ENCODE data around the gene WNT2B.

WNT2B gene

DNA sequence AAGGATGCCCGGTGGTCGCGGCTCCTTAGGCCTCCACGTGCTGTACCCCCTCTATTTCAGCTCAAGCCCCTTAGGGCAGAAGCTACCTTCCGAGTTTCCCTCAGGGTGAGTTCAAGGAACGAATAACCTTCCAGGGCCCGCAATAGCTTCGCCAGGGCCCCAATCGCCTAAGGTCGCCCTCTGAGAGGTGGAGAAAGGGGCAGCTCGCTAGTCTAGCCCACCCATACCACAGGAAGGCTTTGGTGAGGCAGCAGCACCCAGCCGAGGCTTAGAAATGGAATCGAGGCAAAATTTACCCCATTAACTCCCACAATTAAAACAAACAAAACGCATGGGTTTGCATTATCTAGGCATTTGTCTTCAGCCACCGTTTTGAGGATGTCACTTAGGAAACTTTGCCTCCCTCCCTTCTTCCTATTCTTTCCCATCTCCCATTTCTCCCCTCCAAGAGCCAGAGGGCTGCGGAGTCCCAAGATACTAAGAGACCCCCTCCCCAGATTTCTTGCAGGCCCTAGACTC lies 954 bp downstream of the WNT2B start:
- TF ChIP-seq GATA1 (IDR thresholded peaks at IDR 0.05; ENCODE audit: low read depth, low read length) (no peak), POLR2A (IDR thresholded peaks at IDR 0.05; ENCODE audit: low read length) (no peak)
- no peak for DNase-seq

DNA sequence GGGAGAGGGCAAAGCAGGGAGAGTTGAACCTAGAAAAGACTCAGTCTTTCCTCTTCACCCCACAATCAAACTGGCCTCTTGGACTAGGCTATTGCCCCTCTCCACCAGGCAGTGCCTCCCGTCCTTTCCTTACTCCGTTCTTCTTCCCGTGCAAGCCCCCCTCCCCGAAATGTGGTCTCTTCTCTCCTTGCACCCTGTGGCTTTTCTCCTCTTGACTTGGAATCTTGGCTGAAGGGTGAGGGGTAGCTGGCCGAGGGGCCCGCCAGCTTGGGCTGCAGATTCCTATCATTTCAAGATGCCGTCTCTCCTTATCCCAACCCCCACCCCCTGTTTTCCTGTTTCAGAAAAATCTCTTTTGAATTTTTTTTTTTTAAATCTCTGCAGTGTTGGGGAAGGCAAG lies 1.6 kb downstream of the WNT2B start:
- no peak for DNase-seq
- TF ChIP-seq POLR2A (IDR thresholded peaks at IDR 0.05; ENCODE audit: low read length) (no peak), GATA1 (IDR thresholded peaks at IDR 0.05; ENCODE audit: low read depth, low read length) (no peak)

DNA sequence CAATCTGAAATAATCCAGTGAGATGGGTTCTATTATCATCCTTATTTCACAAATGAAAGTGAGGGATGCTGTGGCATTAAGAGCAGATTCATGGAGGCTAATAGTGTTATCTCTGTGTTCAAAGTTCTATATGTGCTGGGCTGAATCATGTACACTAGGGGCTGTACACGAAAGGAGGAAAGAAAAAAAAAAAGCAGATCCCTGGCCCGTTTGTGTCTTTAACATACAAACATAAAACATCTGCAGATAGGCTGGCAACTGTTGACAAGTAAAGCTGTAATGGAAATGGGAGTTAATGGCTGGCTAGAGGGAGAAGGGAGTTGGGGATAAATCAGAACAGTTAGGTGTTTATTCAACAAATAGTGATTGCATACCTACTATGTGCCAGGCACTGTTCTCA lies 3.1 kb downstream of the WNT2B start:
- DNase-seq = no peak
- TF ChIP-seq GATA1 (IDR thresholded peaks at IDR 0.05; ENCODE audit: low read depth, low read length) = no peak
- TF ChIP-seq POLR2A (IDR thresholded peaks at IDR 0.05; ENCODE audit: low read length) = no peak

DNA sequence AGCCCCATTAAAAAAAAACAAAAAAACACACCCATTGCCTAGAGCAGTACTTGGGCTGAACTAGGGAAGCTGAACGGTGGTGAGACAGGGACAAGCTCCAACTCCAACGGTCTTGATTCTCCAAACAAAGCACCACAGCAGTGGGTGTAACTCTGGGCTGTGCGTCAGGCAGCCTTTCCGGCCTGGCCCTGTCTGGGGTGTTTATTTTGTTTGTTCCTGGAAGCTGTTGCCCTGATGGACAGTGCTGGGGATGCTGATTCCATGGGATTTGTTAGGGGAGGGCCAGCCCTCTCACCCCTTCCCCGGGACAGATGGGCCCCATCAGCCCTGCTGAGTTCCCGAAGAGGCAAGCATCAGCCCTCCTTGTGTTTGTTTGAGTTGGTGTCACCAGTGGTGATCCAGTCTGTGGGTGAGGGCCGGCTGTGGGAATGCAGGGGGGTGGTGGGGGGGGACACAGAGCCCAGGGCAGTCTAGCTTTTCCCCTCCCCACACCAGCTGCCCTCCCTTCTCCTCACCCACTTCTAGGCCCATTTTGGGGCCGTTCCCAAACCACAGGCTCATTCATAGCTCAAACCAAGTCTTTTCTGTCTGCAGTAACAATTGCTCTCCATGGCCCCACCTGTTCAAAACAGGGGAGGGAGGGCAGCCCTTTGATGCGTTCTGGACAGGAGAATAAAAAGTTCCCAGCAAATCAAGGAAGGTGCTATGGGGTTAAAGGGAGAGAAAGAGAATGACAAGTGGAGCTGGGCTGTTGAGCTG lies 4.5 kb downstream of the WNT2B start:
- no peak for TF ChIP-seq GATA1 (IDR thresholded peaks at IDR 0.05; ENCODE audit: low read depth, low read length)
- no peak for TF ChIP-seq POLR2A (IDR thresholded peaks at IDR 0.05; ENCODE audit: low read length)
- no peak for DNase-seq

DNA sequence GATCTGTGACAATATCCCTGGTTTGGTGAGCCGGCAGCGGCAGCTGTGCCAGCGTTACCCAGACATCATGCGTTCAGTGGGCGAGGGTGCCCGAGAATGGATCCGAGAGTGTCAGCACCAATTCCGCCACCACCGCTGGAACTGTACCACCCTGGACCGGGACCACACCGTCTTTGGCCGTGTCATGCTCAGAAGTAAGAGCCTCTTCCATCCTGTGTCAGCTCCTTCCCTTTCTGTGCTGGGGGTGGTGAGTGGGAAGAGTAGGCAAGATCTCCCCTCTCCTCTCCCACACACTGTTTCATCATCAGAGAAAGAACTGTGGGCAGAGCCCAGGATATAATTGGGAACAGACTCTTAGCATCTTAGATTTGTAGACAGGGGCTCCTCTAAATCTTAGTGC lies 6.1 kb downstream of the WNT2B start:
- no peak for TF ChIP-seq GATA1 (IDR thresholded peaks at IDR 0.05; ENCODE audit: low read depth, low read length)
- TF ChIP-seq POLR2A (IDR thresholded peaks at IDR 0.05; ENCODE audit: low read length) = no peak
- no peak for DNase-seq

DNA sequence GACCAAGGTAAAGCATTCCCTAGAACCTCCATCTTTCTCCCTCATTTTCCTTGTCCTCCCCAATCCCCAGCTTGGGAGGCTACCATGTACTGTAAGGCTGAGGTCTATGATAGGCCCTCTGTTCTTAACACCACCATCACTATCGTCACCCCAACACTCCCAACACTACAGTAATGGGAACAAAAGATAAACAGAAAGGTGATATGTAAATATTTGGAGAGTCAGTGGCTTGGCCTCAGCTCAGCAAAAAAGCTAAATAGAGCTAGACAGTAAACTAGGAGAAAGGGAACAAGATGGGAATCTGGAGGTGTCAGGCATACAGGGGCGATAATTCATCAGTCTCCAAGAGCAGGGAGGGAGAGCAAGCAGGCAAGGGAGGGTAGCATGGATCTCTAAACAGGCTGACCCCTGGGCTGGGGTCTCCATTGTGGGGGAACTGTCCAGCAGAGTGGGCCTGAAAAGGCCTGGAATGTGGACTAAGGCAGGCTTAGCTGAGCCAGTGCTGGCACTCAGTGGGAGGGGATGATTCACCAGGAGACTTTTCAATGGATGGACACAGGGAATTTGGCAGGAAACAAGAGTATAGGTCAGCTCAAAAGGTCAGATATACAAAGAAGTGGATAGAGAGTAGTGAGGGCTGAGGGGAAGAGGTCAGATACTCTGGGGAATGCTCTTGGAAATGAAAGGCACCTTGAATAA lies 6.7 kb downstream of the WNT2B start:
- no peak for TF ChIP-seq GATA1 (IDR thresholded peaks at IDR 0.05; ENCODE audit: low read depth, low read length)
- no peak for TF ChIP-seq POLR2A (IDR thresholded peaks at IDR 0.05; ENCODE audit: low read length)
- DNase-seq = no peak

DNA sequence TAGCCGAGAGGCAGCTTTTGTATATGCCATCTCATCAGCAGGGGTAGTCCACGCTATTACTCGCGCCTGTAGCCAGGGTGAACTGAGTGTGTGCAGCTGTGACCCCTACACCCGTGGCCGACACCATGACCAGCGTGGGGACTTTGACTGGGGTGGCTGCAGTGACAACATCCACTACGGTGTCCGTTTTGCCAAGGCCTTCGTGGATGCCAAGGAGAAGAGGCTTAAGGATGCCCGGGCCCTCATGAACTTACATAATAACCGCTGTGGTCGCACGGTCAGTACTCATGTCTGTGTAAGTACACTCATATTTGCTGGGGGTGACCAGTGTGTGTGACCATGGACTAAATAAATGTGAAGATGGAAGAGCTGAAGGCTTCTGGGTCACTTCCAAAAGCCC lies 7.4 kb downstream of the WNT2B start:
- DNase-seq = no peak
- TF ChIP-seq POLR2A (IDR thresholded peaks at IDR 0.05; ENCODE audit: low read length) (no peak), GATA1 (IDR thresholded peaks at IDR 0.05; ENCODE audit: low read depth, low read length) (no peak)

DNA sequence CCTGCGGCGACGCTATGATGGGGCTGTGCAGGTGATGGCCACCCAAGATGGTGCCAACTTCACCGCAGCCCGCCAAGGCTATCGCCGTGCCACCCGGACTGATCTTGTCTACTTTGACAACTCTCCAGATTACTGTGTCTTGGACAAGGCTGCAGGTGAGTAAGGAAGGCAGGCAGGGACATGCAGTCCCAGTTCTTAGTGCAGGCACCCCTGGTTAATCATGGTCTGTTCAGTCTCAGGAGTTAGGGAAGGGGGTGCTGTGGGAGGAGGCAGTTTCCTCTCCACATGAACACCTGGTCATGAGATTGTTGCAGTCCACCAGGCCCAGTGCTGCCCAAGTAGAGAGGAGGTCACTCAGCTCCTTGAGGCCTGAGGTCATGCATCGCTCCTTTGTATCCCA lies 8.5 kb downstream of the WNT2B start:
- TF ChIP-seq POLR2A (IDR thresholded peaks at IDR 0.05; ENCODE audit: low read length) (no peak), GATA1 (IDR thresholded peaks at IDR 0.05; ENCODE audit: low read depth, low read length) (no peak)
- no peak for DNase-seq

DNA sequence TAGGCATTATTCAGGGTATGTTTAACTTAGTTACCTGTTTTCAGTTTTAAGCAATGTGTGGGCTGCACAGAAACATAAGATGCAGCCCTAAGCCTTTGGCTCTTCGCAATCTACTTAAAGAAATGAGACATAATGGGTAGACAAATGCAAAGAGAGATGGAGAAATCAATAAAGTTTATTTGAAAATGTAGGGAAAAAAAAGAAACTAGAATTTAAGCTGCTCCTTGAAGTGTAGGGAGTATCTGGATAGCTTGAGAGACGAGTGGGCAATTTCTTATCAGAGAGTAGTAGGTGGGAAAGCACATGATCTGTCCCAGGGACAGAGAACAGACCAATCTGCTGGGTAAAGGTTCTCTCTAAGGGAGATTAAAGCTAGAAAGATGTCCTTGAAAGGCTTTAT lies 8.9 kb downstream of the WNT2B start:
- DNase-seq = no peak
- TF ChIP-seq POLR2A (IDR thresholded peaks at IDR 0.05; ENCODE audit: low read length) = no peak
- TF ChIP-seq GATA1 (IDR thresholded peaks at IDR 0.05; ENCODE audit: low read depth, low read length) = no peak

DNA sequence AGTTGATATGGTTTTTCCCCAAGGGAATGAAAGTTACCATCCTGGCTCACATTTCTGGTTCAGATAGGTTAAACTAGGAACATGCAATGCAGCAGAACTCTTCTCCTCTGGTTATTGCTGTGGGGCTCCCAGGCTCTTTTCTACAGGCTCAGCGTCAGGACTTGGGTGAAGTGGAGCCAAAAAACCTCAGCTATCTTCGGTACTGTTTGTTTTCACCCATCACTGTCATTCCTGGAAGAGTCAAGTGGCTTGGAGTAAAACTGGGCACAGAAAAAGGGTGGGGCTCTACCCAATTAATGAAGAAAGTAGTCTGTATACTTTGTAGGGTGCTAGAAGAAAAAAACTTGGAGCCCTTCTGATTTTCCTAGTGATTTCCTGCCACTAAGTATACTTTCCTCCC lies 9.4 kb downstream of the WNT2B start:
- no peak for DNase-seq
- no peak for TF ChIP-seq POLR2A (IDR thresholded peaks at IDR 0.05; ENCODE audit: low read length)
- no peak for TF ChIP-seq GATA1 (IDR thresholded peaks at IDR 0.05; ENCODE audit: low read depth, low read length)

DNA sequence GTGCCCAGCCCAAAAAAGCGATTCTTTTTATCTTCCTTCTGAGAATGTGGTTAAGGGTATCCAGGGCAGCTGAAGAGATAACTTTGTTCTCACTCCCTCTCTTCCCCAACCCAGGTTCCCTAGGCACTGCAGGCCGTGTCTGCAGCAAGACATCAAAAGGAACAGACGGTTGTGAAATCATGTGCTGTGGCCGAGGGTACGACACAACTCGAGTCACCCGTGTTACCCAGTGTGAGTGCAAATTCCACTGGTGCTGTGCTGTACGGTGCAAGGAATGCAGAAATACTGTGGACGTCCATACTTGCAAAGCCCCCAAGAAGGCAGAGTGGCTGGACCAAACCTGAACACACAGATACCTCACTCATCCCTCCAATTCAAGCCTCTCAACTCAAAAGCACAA lies 11.4 kb downstream of the WNT2B start:
- no peak for TF ChIP-seq GATA1 (IDR thresholded peaks at IDR 0.05; ENCODE audit: low read depth, low read length)
- TF ChIP-seq POLR2A (IDR thresholded peaks at IDR 0.05; ENCODE audit: low read length) = no peak
- no peak for DNase-seq

DNA sequence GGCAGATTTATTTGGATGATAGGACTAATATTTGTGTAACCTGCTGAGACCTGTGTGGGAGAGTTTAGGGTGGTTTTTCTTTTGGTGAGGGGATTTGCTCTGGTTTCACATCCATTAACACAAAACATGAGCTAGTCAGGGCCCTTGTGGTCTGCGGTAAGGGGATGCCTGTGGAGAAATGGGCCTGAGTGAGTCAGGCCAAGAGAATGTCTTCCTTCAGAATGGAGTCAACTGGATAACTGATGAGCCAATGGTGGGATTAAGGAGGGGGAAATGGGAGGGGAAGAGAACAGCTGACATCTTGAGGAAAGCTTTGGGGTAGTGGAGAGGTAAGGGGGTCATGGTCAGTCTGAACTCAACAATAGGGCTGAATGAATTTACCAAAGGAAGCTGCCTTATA lies 13.9 kb downstream of the WNT2B start:
- no peak for DNase-seq
- no peak for TF ChIP-seq GATA1 (IDR thresholded peaks at IDR 0.05; ENCODE audit: low read depth, low read length)
- TF ChIP-seq POLR2A (IDR thresholded peaks at IDR 0.05; ENCODE audit: low read length) = no peak

DNA sequence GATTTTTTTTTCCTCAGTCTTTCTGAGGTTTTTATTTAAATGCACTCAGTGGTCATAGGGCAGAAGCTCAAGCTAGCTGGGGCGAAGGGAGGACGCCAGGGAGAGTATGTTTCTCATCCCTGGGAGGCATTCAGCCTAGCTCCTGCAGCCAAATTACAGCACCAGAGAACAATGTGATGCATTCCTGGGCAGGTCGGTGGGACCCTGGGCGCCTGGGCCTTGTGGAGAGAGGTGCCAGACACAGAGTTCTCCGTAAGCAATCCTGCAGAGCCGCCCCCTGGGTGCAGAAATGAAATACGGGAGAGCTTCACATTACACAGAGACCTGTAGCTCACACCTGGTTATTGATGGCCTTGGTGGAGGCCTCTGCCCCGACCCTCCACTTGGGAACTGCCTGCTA lies 15.5 kb downstream of the WNT2B start:
- no peak for DNase-seq
- TF ChIP-seq GATA1 (IDR thresholded peaks at IDR 0.05; ENCODE audit: low read depth, low read length) (no peak), POLR2A (IDR thresholded peaks at IDR 0.05; ENCODE audit: low read length) (no peak)

DNA sequence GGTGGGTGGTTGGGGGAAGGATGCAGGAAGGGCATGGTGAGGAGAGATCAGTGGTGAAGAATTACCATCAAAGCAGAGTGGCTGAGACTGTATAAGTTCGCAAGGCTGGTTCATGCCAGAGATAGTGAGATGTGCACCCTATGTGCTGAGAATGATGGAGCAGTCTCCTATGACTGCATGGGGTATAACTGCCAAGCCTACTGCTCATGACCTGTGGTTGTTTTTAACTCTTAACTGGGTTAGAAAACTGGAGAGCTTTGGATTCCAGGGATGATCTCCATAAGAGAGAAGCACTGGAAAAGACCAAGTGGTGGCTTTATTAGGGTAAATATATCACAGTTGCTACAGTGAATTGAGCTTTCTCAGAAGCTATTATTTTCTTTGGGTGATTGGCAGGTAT lies 16.2 kb downstream of the WNT2B start:
- no peak for DNase-seq
- no peak for TF ChIP-seq POLR2A (IDR thresholded peaks at IDR 0.05; ENCODE audit: low read length)
- no peak for TF ChIP-seq GATA1 (IDR thresholded peaks at IDR 0.05; ENCODE audit: low read depth, low read length)
